Measurements from ENCODE around the gene AMZ2. TPM values are rescaled to one million over a fixed set of nuclear protein-coding genes. Genes with fewer than 3 reads are reported as not detected.
A peak's percentile ranks its signal among the peaks of the same experiment; 100 is the strongest.

The AMZ2 gene
- total RNA-seq, 4 donors from 2014 or later = 35.8 to 47.1 (median 41.5) TPM

- WGBS = 80% methylated on average over 5 of the region's 5 CpGs
- Histone ChIP-seq H3K36me3 (no peaks in the 10 kb centered on the region), H3K27ac (no peak overlapping the region), H3K27me3 (no peaks in the 10 kb centered on the region), H3K9me3 (no peaks in the 10 kb centered on the region), H3K4me1 (peaks cover 43% of the 10 kb centered on the region), H3K4me3 (no peak overlapping the region)
- TF ChIP-seq POLR2A (IDR thresholded peaks at IDR 0.05) (no peak), POLR2AphosphoS5 (IDR thresholded peaks at IDR 0.05) (no peak), EP300 (IDR thresholded peaks at IDR 0.05) (no peak), CTCF (IDR thresholded peaks at IDR 0.05) (no peak)
- DNase-seq (ENCODE audit: low spot score in 2 of 2) = no peak
Measured at GRCh38 chr17:68288375-68288774, 40.5 kb downstream of the AMZ2 start.

GRCh38 chr17:68288804-68289203 is 41.0 kb downstream of the AMZ2 start:
- H3K9me3 ChIP-seq = no peaks in the 10 kb centered on the region
- no peaks in the 10 kb centered on the region for H3K27me3 ChIP-seq
- TF ChIP-seq POLR2A (IDR thresholded peaks at IDR 0.05) (no peak), POLR2AphosphoS5 (IDR thresholded peaks at IDR 0.05) (no peak)
- WGBS = 73% methylated on average over 7 of the region's 7 CpGs
- no peak for DNase-seq (ENCODE audit: low spot score in 2 of 2)
- H3K36me3 ChIP-seq = no peaks in the 10 kb centered on the region
- H3K4me3 ChIP-seq = peak overlapping the region; percentile 83
- H3K4me1 ChIP-seq = peaks cover 43% of the 10 kb centered on the region
- peak overlapping the region; percentile 7 for H3K27ac ChIP-seq

GRCh38 chr17:68289473-68289872 is 41.6 kb downstream of the AMZ2 start:
- H3K9me3 ChIP-seq = no peaks in the 10 kb centered on the region
- 51% methylated on average over 7 of the region's 7 CpGs for WGBS
- peaks cover 46% of the 10 kb centered on the region for H3K4me1 ChIP-seq
- H3K4me3 ChIP-seq = peak overlapping the region; percentile 83
- no peaks in the 10 kb centered on the region for H3K27me3 ChIP-seq
- H3K36me3 ChIP-seq = no peaks in the 10 kb centered on the region
- TF ChIP-seq EP300 (IDR thresholded peaks at IDR 0.05) = no peak
- DNase-seq (ENCODE audit: low spot score in 2 of 2) = peak in 1 of 2 donors; percentile 18
- peak overlapping the region; percentile 7 for H3K27ac ChIP-seq

- H3K4me3 ChIP-seq = peak overlapping the region; percentile 83
Measured at GRCh38 chr17:68289936-68290267, 42.1 kb downstream of the AMZ2 start.

GRCh38 chr17:68290268-68290954 is 42.6 kb downstream of the AMZ2 start:
- H3K27me3 ChIP-seq = no peaks in the 10 kb centered on the region
- peaks cover 46% of the 10 kb centered on the region for H3K4me1 ChIP-seq
- peak overlapping the region; percentile 83 for H3K4me3 ChIP-seq
- TF ChIP-seq POLR2AphosphoS5 (IDR thresholded peaks at IDR 0.05) (no peak), CTCF (IDR thresholded peaks at IDR 0.05) (no peak), POLR2A (IDR thresholded peaks at IDR 0.05) (no peak), EP300 (IDR thresholded peaks at IDR 0.05) (no peak)
- H3K36me3 ChIP-seq = no peaks in the 10 kb centered on the region
- under 1% methylated on average over 31 of the region's 50 CpGs for WGBS
- peak overlapping the region; percentile 85 for H3K27ac ChIP-seq
- no peaks in the 10 kb centered on the region for H3K9me3 ChIP-seq
- DNase-seq (ENCODE audit: low spot score in 2 of 2) = no peak

More at GRCh38 chr17:68289936-68290267, 42.1 kb downstream of the AMZ2 start:
- Histone ChIP-seq H3K27me3 (no peaks in the 10 kb centered on the region), H3K9me3 (no peaks in the 10 kb centered on the region), H3K36me3 (no peaks in the 10 kb centered on the region), H3K4me1 (peaks cover 46% of the 10 kb centered on the region), H3K27ac (peak overlapping the region; percentile 85)
- WGBS = 24% methylated on average over 9 of the region's 9 CpGs
- DNase-seq (ENCODE audit: low spot score in 2 of 2) = no peak
- TF ChIP-seq CTCF (IDR thresholded peaks at IDR 0.05) (no peak), POLR2AphosphoS5 (IDR thresholded peaks at IDR 0.05) (no peak), EP300 (IDR thresholded peaks at IDR 0.05) (no peak), POLR2A (IDR thresholded peaks at IDR 0.05) (no peak)

- Histone ChIP-seq H3K4me3 (peak within 1 kb of the TSS; percentile 83), H3K27ac (peak within 1 kb of the TSS; percentile 85), H3K4me1 (peaks cover 50% of the 10 kb centered on the region), H3K36me3 (no peaks in the 10 kb centered on the region), H3K27me3 (no peaks in the 10 kb centered on the region), H3K9me3 (no peaks in the 10 kb centered on the region)
- DNase-seq (ENCODE audit: low spot score in 2 of 2) = no peak
- WGBS = 0% methylated on average over 4 of the region's 96 CpGs
- TF ChIP-seq CTCF (IDR thresholded peaks at IDR 0.05) = no peak
- no peak for TF ChIP-seq POLR2AphosphoS5 (IDR thresholded peaks at IDR 0.05)
- no peak for TF ChIP-seq EP300 (IDR thresholded peaks at IDR 0.05)
- no peak for TF ChIP-seq POLR2A (IDR thresholded peaks at IDR 0.05)
Measured at GRCh38 chr17:68290955-68291835, 43.4 kb downstream of the AMZ2 start, which contains the start of the genes ARSG and SLC16A6. ARSG (plus strand) TSS chr17:68291495; CDS start chr17:68307494, 15,999 bp downstream. SLC16A6 (minus strand) TSS chr17:68291127; CDS start chr17:68278320, 12,807 bp downstream.

All from suprapubic skin (tissue), 4 donors.